Dendritic cell treated with granulocyte-macrophage colony-stimulating factor and Interleukin-4, amounts not matched to agents 40 ng/mL and 50 ng/mL, for 4 days (primary cell): ENCODE results near the gene ARL15.

ENCODE experiments used
- H3K27ac Mint-ChIP-seq: one replicate; pipeline ENCODE4 v1.8.0; 2022; ENCODE audit warnings: mild to moderate bottlenecking, mixed read lengths
- H3K27me3 Mint-ChIP-seq: one replicate; pipeline ENCODE4 v1.8.0; 2022; ENCODE audit warnings: mild to moderate bottlenecking, mixed read lengths
- H3K36me3 Mint-ChIP-seq: one replicate; pipeline ENCODE4 v1.8.0; 2022; ENCODE audit warnings: low read depth, mixed read lengths
- H3K4me1 Mint-ChIP-seq: one replicate; pipeline ENCODE4 v1.8.0; 2022; ENCODE audit warnings: low read depth, mixed read lengths
- H3K4me3 Mint-ChIP-seq: one replicate; pipeline ENCODE4 v1.8.0; 2022; ENCODE audit warnings: mild to moderate bottlenecking, moderate library complexity, mixed read lengths
- H3K9me3 Mint-ChIP-seq: one replicate; pipeline ENCODE4 v1.8.0; 2022; ENCODE audit warnings: mixed read lengths
- intact Hi-C: fragments of 100-400 bp; cut with micrococcal nuclease; formaldehyde crosslinking; loops from one replicate; pipeline ENCODE4 v1.15.0; 2022

The ARL15 gene

DNA sequence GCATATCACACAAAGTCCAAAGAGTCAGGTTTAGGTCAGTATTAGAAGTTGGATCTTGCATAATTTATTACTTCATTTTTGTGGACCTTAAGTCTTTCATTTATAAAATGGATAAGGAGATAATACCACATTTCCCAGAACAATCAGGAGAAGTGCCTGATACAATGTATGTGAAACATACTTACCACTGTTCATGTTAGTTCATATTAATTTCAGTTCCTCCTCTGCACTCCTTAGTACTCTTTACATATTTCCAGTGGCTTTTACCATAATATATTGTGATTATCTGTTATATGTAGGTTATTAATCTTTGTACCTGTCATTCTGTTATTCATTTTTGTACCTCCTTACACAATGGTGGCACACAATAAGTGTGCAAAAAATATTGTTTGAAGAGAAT is 214.4 kb downstream of the ARL15 start:
- H3K9me3 Mint-ChIP-seq = no peaks in the 10 kb centered on the region
- intact Hi-C loops = no loop called here
- peaks cover 14% of the 10 kb centered on the region for H3K4me1 Mint-ChIP-seq
- no peak overlapping the region for H3K4me3 Mint-ChIP-seq
- no peaks in the 10 kb centered on the region for H3K36me3 Mint-ChIP-seq
- no peak overlapping the region for H3K27ac Mint-ChIP-seq
- no peaks in the 10 kb centered on the region for H3K27me3 Mint-ChIP-seq

DNA sequence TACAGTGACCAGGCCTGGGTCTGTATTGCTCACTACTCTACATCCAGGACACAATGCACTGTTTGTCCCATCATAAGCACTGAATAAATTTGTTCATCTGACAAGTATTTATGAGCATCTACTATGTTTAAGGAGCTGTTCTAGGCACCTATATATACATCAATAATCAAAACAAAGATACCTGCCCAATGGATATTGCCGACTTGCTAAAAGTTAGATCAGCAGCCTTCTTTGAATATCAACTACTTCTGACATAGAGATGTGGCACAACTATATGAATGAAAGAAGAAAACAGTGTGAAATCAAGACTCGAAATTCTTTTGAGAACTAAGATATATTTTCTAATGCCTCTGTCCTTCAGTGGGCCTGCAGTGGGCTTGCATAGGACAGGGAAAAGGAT is 215.7 kb downstream of the ARL15 start:
- H3K4me3 Mint-ChIP-seq = no peak overlapping the region
- no peak overlapping the region for H3K27ac Mint-ChIP-seq
- no peaks in the 10 kb centered on the region for H3K27me3 Mint-ChIP-seq

DNA sequence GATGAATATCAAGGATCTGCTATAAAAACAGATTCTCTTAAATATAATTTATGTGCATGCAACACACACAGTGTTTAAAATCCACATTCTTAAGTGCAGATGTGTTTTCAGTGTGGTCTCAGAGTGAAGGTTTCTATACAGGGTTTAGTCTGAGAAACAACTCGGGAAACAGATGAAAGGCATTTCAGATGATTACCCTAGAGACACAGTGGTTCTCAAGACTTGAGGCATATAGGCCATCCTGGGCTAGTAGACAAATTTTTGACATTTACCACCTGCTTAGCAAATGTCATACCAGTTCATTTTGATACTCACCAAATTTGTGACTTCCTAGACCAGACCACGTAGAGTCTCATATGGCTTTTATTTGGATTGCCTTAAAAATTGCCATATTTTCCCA is 216.5 kb downstream of the ARL15 start:
- intact Hi-C loops = no loop called here
- Mint-ChIP-seq H3K4me3 (no peak overlapping the region), H3K36me3 (no peaks in the 10 kb centered on the region), H3K27me3 (no peaks in the 10 kb centered on the region), H3K27ac (no peak overlapping the region), H3K4me1 (peaks cover 14% of the 10 kb centered on the region), H3K9me3 (no peaks in the 10 kb centered on the region)

More for the DNA sequence above, 215.7 kb downstream of the ARL15 start:
- Mint-ChIP-seq H3K4me1 (peaks cover 14% of the 10 kb centered on the region), H3K36me3 (no peaks in the 10 kb centered on the region), H3K9me3 (no peaks in the 10 kb centered on the region)
- intact Hi-C loops = no loop called here

DNA sequence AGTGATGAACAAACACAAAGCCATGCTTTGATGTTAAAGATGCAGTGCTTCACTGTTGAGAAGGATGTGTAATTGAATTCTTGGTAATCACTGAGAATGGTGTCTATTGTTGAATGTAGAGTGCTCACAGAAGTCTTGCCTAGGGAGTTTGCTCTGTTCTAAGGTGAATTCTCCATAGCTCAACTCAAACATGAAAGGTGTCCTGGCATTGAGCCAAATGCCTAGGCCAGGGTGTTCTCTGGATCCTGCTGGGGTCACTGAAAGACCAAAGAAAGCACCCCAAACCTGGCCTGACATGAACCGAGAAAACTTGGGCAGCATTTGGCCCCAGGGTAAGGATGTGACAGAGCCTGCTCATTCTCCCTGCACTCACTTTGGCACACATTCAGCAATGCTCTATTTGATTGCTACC is 217.3 kb downstream of the ARL15 start:
- Mint-ChIP-seq H3K27me3 (no peaks in the 10 kb centered on the region), H3K4me3 (no peak overlapping the region), H3K36me3 (no peaks in the 10 kb centered on the region), H3K9me3 (no peaks in the 10 kb centered on the region), H3K4me1 (peaks cover 14% of the 10 kb centered on the region), H3K27ac (no peak overlapping the region)
- intact Hi-C loops = no loop called here

DNA sequence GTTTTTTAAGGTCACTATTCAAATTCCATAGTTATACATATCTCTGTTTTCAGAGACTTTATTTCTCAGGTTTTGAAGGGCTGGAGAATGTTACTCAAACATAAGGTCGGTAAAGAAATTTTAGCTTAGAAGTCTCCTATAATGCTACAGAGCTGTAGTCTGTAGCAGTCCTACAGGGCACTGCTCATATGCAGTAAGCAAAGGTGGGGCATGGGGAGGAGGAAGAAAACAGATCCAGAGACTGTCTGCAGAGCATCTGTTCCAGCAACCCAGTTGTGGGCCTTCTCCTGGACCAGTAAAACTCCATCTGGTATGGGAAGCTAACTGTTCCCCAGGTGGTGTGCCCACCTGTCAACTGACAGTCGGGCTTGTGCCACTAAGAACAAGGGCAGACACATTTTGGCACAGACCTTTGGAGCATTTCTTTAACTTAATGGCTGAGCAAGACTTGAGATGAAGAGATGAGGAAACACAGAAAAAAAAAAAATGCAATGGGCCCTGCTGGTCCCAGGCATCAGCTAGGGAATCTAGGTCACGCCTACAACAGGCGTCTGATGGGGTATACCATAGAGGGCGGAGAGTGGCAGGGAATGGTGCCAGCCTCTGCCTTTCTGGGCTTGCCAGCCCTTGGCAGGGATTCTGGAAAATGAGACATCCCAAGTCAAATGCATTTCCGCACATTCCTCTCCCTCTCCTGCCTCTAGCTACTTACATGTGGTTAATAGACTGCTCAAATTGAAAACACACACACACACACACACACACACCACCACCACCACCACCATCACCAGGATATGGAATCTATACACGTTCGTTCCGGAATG is 218.9 kb downstream of the ARL15 start:
- Mint-ChIP-seq H3K36me3 (no peaks in the 10 kb centered on the region), H3K27me3 (no peaks in the 10 kb centered on the region), H3K4me3 (no peak overlapping the region), H3K9me3 (no peaks in the 10 kb centered on the region), H3K27ac (no peak overlapping the region), H3K4me1 (peaks cover 14% of the 10 kb centered on the region)
- intact Hi-C loops = no loop called here

DNA sequence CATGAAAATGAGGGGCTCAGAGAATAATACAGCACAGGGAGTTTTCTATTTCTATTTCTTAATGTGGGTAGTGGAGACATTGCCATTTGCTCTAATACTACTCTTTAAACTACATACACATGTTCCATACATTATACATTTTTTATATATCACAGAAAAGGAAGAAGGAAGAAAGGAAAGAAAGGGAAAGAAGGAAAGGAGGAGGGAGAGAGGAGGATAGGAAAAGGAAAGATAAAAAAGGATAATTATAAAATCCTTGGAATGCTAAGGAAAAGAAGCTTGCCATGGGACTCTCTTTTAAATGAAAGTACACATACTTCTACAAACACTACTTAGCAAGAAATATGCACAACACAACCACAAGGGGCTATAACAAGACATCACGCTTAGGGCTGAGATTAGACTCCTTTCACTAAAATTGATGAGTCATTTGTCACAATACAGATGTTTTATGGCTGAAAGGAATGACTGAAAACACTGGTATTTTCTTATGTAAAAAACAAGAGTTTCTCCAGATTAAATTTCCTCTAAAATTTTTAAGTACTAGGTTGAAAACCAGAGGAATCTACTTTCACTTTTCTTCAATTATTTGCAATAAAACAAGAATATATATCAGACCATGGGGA is 219.8 kb downstream of the ARL15 start:
- Mint-ChIP-seq H3K4me1 (peaks cover 9% of the 10 kb centered on the region), H3K36me3 (no peaks in the 10 kb centered on the region), H3K27me3 (no peaks in the 10 kb centered on the region), H3K9me3 (no peaks in the 10 kb centered on the region), H3K27ac (no peak overlapping the region), H3K4me3 (no peak overlapping the region)
- intact Hi-C loops = no loop called here

DNA sequence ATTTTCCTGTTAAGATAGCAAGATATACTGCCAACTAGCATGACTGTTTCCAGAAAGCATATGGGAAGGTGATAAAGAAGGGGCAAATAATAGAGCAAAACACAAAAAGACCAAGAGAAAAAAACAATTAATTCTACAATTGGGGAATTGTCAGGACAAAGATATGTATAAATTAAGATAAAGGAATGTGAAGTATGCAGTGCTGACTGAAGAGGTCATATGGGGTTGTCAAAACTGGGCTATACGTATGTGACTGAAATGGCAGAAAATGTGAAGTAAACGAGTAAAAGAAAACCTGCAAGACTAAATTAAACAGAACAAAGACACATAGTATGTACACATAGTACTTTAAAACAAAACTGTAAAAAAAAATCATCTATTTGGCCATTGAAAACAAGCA is 222.3 kb downstream of the ARL15 start:
- H3K27ac Mint-ChIP-seq = no peak overlapping the region
- no peaks in the 10 kb centered on the region for H3K4me1 Mint-ChIP-seq
- H3K4me3 Mint-ChIP-seq = no peak overlapping the region
- no peaks in the 10 kb centered on the region for H3K9me3 Mint-ChIP-seq
- H3K36me3 Mint-ChIP-seq = peaks cover 5% of the 10 kb centered on the region
- intact Hi-C loops = no loop called here
- H3K27me3 Mint-ChIP-seq = no peaks in the 10 kb centered on the region

DNA sequence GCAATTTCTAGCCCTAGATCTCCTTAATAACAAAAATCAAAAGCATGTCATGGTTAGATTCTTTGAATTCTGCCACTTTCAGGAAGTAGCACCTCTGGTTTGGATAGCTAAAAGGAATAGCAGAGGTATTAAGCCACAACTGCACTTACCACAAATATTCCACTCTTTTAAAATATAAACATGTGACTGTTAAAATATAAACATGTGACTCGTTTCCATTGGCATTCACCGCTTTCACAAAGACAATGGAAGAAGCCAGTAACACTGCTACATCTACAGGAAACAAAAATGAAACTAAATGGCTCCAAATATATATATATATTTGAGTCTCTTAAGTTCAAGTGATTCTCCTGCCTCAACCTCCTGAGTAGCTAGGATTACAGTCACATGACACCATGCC is 222.9 kb downstream of the ARL15 start:
- Mint-ChIP-seq H3K36me3 (peaks cover 9% of the 10 kb centered on the region), H3K27me3 (no peaks in the 10 kb centered on the region), H3K9me3 (peaks cover 5% of the 10 kb centered on the region), H3K27ac (no peak overlapping the region), H3K4me3 (no peak overlapping the region), H3K4me1 (no peaks in the 10 kb centered on the region)
- intact Hi-C loops = no loop called here

DNA sequence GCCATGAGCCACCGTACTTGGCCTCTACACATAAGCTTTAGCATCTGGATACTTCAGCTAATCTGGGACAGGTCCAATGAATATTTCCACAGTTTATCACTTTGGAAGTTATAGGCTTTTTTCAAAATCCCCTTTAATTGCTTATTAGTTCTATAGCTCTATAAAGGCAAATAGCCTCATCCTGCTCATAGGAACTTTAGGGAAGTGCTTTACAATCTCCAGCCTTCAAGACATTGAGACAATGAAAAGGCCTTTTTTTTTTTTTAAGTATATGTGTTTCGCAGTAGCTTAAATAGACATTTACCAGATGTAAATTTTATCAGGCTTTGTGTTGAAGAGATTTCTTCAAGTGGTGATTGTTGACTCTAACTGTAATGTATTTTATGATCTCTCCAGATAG is 224.2 kb downstream of the ARL15 start:
- intact Hi-C loops = no loop called here
- no peaks in the 10 kb centered on the region for H3K27me3 Mint-ChIP-seq
- H3K4me1 Mint-ChIP-seq = peaks cover 5% of the 10 kb centered on the region

DNA sequence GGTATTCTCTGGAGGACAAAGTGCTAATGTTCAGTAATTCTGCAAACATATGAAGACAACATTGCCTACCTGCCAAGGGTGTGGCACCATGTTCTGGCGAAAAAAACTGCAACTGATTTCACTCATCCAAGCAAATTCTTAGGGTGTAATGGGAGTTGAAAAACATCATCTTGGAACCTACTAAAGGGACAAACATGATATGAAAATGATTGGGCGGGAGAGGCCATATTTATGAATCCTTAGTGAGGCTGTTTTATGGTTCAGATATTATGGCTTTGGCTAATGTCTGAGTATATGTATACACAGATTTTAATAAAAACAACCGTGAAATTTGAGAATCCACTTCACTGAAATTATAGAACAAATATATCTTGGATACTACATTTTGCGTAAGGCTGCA is 225.7 kb downstream of the ARL15 start:
- Mint-ChIP-seq H3K4me3 (no peak overlapping the region), H3K4me1 (peaks cover 5% of the 10 kb centered on the region)
- intact Hi-C loops = no loop called here

More for the DNA sequence above, 224.2 kb downstream of the ARL15 start:
- peaks cover 21% of the 10 kb centered on the region for H3K36me3 Mint-ChIP-seq
- no peak overlapping the region for H3K4me3 Mint-ChIP-seq
- no peak overlapping the region for H3K27ac Mint-ChIP-seq
- peaks cover 17% of the 10 kb centered on the region for H3K9me3 Mint-ChIP-seq

DNA sequence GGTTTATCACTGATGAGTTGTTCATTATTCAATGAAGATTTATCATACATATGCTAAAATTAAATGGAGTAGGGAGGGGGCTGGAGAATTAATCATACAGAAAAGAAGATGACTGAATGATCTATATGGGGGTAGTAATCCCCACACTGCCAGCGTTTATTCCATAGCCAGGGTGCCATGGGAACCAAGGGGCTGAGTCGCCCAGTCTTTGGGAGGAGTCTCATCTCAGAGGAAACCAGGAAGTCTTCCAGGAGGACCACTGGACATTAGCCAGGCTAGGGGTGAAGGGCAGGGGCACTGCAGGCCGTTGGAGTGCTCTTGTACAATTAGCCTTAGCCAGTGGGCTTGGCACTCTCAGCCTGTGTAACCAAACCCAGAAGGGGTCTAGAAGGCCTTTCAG is 226.5 kb downstream of the ARL15 start:
- peaks cover 21% of the 10 kb centered on the region for H3K9me3 Mint-ChIP-seq
- peaks cover 25% of the 10 kb centered on the region for H3K36me3 Mint-ChIP-seq
- no peak overlapping the region for H3K4me3 Mint-ChIP-seq
- intact Hi-C loops = no loop called here
- H3K27ac Mint-ChIP-seq = no peak overlapping the region
- H3K4me1 Mint-ChIP-seq = peaks cover 5% of the 10 kb centered on the region
- no peaks in the 10 kb centered on the region for H3K27me3 Mint-ChIP-seq

More for the DNA sequence above, 225.7 kb downstream of the ARL15 start:
- H3K9me3 Mint-ChIP-seq = peaks cover 21% of the 10 kb centered on the region
- no peak overlapping the region for H3K27ac Mint-ChIP-seq
- peaks cover 25% of the 10 kb centered on the region for H3K36me3 Mint-ChIP-seq
- no peaks in the 10 kb centered on the region for H3K27me3 Mint-ChIP-seq

DNA sequence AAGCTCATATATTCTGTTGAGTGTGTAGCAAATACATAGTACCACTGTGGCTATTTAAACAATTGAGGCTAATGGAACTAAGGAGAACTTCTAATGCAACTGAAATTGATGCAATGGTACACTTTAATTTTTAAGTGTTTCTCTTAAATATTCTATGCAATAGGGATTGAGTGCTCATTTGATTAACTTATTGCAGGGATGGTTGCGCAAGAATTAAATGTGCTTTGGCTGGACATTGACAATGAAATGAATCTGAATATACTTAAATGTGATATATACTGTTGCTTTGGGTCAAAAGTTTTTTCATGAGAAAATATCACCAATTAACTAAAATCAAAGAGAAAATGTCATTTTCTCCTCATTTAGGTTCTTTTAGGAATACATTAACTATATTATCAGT is 227.1 kb downstream of the ARL15 start:
- no peak overlapping the region for H3K27ac Mint-ChIP-seq
- H3K4me3 Mint-ChIP-seq = no peak overlapping the region
- peaks cover 25% of the 10 kb centered on the region for H3K36me3 Mint-ChIP-seq
- peaks cover 21% of the 10 kb centered on the region for H3K9me3 Mint-ChIP-seq
- intact Hi-C loops = no loop called here
- no peaks in the 10 kb centered on the region for H3K27me3 Mint-ChIP-seq
- H3K4me1 Mint-ChIP-seq = peaks cover 5% of the 10 kb centered on the region

DNA sequence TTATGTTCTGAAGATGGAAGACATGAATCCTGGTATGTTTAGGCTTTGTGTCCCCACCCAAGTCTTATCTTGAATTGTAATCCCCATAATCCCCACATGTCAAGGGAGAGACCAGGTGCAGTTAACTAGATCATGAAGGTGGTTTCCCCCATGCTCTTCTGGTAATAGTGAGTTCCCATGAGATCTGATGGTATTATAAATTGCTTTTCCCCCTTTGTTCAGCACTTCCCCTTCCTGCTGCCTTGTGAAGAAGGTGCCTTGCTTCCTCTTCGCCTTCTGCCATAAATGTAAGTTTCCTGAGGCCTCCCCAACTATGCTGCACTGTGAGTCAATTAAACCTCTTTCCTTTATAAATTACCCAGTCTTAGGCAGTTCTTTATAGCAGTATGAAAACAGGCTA is 229.0 kb downstream of the ARL15 start:
- intact Hi-C loops = no loop called here
- Mint-ChIP-seq H3K4me3 (no peak overlapping the region), H3K27me3 (no peaks in the 10 kb centered on the region), H3K36me3 (peaks cover 25% of the 10 kb centered on the region), H3K27ac (no peak overlapping the region), H3K9me3 (peaks cover 21% of the 10 kb centered on the region), H3K4me1 (peaks cover 5% of the 10 kb centered on the region)

DNA sequence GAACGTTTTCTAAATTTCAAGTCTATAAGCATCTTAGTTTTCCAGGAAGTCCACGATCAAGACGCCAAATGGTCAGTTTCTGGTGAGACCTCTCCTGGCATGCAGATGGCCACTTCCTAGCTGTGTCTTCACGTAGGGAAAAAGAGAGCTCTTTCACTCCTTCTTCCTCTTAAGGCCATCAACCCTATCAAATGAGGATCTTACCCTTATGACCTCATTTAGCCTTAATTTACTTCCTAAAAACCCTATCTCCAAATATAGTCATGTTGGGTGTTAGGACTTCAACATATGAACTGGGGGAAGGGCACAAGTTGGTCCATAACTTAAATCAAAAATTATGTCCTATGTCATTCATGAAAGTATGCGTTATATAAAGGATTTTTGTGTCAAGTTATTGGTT is 229.5 kb downstream of the ARL15 start:
- intact Hi-C loops = no loop called here
- Mint-ChIP-seq H3K27ac (no peak overlapping the region), H3K9me3 (peaks cover 21% of the 10 kb centered on the region), H3K4me3 (no peak overlapping the region), H3K4me1 (peaks cover 5% of the 10 kb centered on the region), H3K36me3 (peaks cover 30% of the 10 kb centered on the region), H3K27me3 (no peaks in the 10 kb centered on the region)

DNA sequence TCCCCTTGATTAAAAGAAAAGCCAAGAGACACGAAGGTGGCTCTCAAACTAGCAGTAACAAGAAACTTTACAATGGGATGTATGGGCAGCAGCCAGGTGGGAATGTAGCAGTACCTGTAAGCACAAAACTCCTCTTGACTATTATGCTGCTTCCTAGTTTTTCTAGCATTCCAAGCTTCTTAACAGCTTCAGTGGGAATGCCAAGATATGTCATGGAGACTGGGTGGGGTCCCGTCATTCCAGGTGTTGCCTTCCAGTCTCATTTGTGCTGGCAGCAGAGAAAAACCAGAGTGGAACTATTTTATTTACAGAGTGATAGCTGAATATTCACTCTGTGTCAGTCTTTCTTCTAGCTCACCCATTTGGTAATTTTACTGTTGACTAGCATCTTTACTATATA is 236.6 kb downstream of the ARL15 start:
- H3K4me1 Mint-ChIP-seq = no peaks in the 10 kb centered on the region
- H3K9me3 Mint-ChIP-seq = no peaks in the 10 kb centered on the region
- H3K27ac Mint-ChIP-seq = no peak overlapping the region
- no peaks in the 10 kb centered on the region for H3K27me3 Mint-ChIP-seq
- H3K4me3 Mint-ChIP-seq = no peak overlapping the region
- H3K36me3 Mint-ChIP-seq = peaks cover 5% of the 10 kb centered on the region
- intact Hi-C loops = no loop called here
